ENCODE measurements around the gene BMPER.

The BMPER gene

DNA sequence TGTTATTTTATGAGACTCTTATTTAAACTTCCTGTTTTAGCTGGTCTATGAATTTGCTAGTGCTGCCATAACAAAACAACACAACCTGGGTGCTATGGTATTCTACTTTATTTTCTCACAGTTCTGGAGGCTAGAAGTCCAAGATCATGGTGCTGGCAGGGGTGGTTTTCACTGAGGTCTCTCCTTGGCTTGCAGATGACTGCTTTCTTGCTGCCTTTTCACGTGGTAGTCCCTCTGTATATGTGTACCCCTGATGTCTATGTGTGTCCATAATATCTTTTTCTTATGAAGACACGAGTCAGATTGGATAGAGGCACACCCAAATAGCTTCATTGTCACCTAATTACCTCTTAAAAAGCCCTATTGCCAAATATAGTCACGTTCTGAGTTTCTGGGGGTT lies 270.5 kb downstream of the BMPER start:
- DNase-seq (ENCODE audit: low read depth in 2 of 2), result no peak

- no peak for DNase-seq (ENCODE audit: low read depth in 2 of 2)
Measured at GRCh38 chr7:34177476-34177875, 272.1 kb downstream of the BMPER start.

DNA sequence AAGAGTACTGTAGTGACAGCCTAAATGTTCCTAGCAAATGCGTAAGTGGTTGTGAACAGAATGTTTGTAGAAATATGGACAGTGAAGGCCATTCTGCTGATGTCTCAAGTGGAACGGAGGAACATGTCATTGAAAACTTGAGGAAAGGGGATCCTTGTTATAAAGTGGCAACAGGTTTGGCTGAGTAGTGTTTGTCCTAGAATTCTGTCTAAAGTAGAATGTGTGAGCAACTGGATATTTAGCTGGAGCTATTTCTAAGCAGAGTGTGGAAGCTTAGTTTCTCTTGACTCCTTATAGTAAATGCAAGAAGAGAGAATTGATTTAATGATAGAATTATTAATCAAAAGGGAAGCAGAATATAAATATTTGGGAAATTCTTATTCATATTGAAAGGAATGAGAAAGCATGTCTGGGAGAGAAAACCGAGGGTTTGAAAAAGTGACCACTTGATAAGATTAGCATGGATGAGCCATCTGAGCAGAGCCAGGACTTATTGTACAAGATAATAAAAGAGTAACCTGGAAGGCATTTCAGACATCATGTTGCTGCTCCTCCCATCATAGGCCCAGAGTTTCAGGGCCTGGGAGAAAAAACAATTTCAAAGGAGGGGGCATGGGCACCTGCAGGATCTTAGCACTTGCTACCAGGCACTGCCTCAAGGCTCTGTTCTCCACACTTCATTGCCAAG lies 276.1 kb downstream of the BMPER start:
- no peak for DNase-seq (ENCODE audit: low read depth in 2 of 2)

DNA sequence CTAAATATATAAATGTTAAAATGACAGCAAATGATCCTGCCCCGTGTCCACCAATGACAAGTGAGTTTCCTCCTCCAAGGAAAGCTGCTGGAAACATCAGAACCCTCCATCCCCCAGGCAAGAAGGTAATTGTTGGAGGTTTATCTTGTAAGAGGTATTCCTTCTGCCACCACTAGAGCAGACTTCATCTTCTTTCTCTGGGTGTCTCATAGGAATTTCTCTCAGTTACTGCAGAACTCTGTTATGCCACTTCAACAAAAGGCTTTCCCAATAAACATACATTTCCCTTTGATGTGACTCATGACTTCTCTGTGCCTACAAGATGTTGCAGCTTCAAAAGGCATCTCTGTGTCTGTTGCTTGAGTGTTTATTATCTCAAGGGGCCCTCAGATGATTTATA lies 279.1 kb downstream of the BMPER start:
- no peak for DNase-seq (ENCODE audit: low read depth in 2 of 2)

GRCh38 chr7:34187798-34188307 lies 282.5 kb downstream of the BMPER start:
- no peak for DNase-seq (ENCODE audit: low read depth in 2 of 2)

DNA sequence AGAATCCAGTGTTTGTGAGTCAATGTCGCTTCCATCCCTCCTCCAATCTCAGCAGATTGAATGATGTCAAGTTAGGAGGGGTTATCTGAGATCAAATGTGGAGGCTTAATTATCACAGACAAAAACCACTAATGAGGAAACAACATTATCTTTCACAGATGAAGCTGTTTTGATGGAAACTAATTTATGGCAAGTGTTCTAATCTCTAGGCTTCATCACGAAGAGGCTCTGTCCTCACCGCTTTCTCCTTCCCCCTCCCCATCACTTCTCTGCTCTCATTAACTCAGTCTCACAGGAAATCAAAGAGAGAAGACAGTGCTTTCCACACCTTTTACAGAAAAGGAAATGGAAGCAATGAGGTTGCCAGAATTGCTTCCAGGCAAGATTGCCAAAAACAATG lies 283.7 kb downstream of the BMPER start:
- no peak for DNase-seq (ENCODE audit: low read depth in 2 of 2)

- DNase-seq (ENCODE audit: low read depth in 2 of 2), result no peak
Measured at GRCh38 chr7:34190299-34190698, 285.0 kb downstream of the BMPER start.

DNA sequence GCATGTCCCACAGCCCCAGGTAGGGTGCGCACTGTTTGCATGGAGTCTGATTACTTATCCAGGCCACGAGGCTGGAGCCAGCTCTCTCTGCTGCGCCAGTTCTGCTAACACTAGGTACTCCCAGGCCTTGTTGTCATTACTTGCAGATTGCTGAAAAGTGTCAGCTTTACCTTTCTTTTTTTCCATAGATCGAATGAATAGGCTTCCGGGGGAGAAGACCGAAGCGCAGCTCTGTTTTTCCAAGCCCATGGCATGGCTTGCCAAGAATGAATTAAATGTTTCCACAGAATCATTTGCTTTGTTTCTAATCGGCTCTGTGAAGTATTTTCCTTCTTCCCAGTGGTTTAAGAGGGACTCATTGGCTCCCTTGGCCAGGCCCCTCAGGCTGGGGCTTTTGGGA lies 285.8 kb downstream of the BMPER start:
- no peak for DNase-seq (ENCODE audit: low read depth in 2 of 2)

GRCh38 chr7:34191771-34192479 lies 286.6 kb downstream of the BMPER start:
- no peak for DNase-seq (ENCODE audit: low read depth in 2 of 2)

DNA sequence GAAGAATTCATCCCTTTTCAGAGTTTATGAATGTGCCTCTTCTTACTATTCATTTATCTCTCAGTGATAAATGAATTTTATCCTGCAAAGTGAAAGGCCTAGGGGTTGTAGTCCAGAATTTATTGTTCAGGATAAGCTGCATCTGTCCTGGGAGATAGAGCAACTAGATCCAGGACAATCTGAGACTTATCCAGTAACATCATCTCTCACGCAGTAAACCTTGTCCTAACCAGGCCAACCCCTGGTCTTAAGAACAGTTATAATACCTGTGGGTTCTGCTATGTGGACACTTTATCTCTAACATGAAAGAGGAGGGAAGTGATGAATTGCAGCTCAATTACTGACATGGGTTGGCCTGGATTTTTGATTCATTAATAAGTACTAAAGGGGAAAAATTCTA lies 287.6 kb downstream of the BMPER start:
- no peak for DNase-seq (ENCODE audit: low read depth in 2 of 2)

GRCh38 chr7:34198231-34198641 lies 292.9 kb downstream of the BMPER start:
- no peak for DNase-seq (ENCODE audit: low read depth in 2 of 2)

Measured in stimulated activated CD8-positive, alpha-beta memory T cell treated with anti-CD3 and anti-CD28 coated beads, Interleukin-7, amount 100 ng/mL, for 4 hours (primary cell).